HEK293T (cell line): ENCODE measurements around the gene ABHD10.

ENCODE experiments used
- ARNT ChIP-seq: fragments of 450-650 bp; IDR thresholded peaks from 2 replicates; pipeline ENCODE4 v1.6.1; 2017; ENCODE audit warnings: mild to moderate bottlenecking
- BHLHE40 ChIP-seq: fragments of 450-650 bp; IDR thresholded peaks from 2 replicates; pipeline ENCODE4 v1.6.1; 2016; ENCODE audit warnings: mild to moderate bottlenecking, moderate library complexity, borderline replicate concordance
- FOXA1 ChIP-seq: fragments of 450-650 bp; IDR thresholded peaks from 2 replicates; pipeline ENCODE4 v1.6.1; 2016; ENCODE audit warnings: mild to moderate bottlenecking
- FOXK2 ChIP-seq: fragments of 450-650 bp; IDR thresholded peaks from 2 replicates; pipeline ENCODE4 v1.6.1; 2016; ENCODE audit warnings: mild to moderate bottlenecking
- FOXM1 ChIP-seq: fragments of 450-650 bp; IDR thresholded peaks from 2 replicates; pipeline ENCODE4 v1.6.1; 2017; ENCODE audit warnings: mild to moderate bottlenecking, borderline replicate concordance
- PKNOX1 ChIP-seq: fragments of 450-650 bp; IDR thresholded peaks from 2 replicates; pipeline ENCODE4 v1.6.1; 2016
- SP1 ChIP-seq: fragments of 450-650 bp; IDR thresholded peaks from 2 replicates; pipeline ENCODE4 v1.6.1; 2017
- SUZ12 ChIP-seq: fragments of 450-650 bp; IDR thresholded peaks from 2 replicates; pipeline ENCODE4 v1.6.1; 2016; ENCODE audit warnings: mild to moderate bottlenecking
- TARDBP ChIP-seq: fragments of 450-650 bp; IDR thresholded peaks from 2 replicates; pipeline ENCODE4 v1.6.1; 2016

GRCh38 chr3:112003321-112004080, 24.7 kb downstream of the ABHD10 start:
- TF ChIP-seq BHLHE40: no peak
- no peak for TF ChIP-seq FOXA1
- no peak for TF ChIP-seq ARNT
- TF ChIP-seq SP1: no peak
- TF ChIP-seq SUZ12: no peak
- no peak for TF ChIP-seq TARDBP
- TF ChIP-seq FOXM1: no peak
- TF ChIP-seq PKNOX1: no peak
- no peak for TF ChIP-seq FOXK2
